Stimulated activated naive CD8-positive, alpha-beta T cell treated with anti-CD3 and anti-CD28 coated beads, Interleukin-15, Interleukin-2, amounts not matched to agents 100 ng/mL and 50 ng/mL, for 24 hours (primary cell): ENCODE results near the gene OSBPL5.

Source experiments
- H3K27ac Mint-ChIP-seq: one replicate; pipeline ENCODE4 v1.8.0; 2021; ENCODE audit warnings: mild to moderate bottlenecking, mixed read lengths
- H3K27me3 Mint-ChIP-seq: one replicate; pipeline ENCODE4 v1.8.0; 2021; ENCODE audit warnings: mixed read lengths
- H3K36me3 Mint-ChIP-seq: one replicate; pipeline ENCODE4 v1.8.0; 2021; ENCODE audit warnings: low read depth, mixed read lengths
- H3K4me1 Mint-ChIP-seq: one replicate; pipeline ENCODE4 v1.8.0; 2021; ENCODE audit warnings: low read depth, mixed read lengths
- H3K4me3 Mint-ChIP-seq: one replicate; pipeline ENCODE4 v1.8.0; 2021; ENCODE audit warnings: mild to moderate bottlenecking, mixed read lengths
- H3K9me3 Mint-ChIP-seq: one replicate; pipeline ENCODE4 v1.8.0; 2021; ENCODE audit warnings: mixed read lengths

Gene OSBPL5

DNA sequence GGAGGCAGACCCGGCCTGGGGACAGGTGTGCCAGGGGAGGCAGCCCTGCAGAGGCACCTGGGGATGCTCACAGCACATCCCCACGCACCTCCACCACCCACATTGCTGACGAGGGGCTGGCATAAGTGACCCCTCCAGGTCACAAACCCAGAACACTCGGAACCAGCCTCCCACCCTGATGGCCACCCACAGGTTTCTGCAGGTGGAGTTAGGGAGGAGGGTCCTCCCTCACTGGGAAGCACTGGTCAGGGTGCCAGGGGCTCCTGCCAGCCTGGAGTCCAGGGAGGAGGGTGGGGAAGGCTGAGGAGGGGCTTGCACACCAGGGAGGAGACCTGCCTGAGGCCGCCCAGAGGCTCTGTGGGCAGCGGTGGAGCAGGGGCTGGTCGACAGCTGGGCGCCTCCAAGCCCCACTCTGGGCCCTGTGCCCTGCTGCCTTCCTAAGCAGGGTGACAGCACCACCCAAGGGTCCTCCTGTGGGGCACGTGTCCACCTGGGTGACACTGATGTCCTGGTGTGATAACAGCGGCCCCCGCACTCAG lies 56.9 kb downstream of the OSBPL5 start:
- Mint-ChIP-seq H3K27me3 (no peaks in the 10 kb centered on the region), H3K9me3 (no peaks in the 10 kb centered on the region), H3K4me3 (no peak overlapping the region), H3K27ac (no peak overlapping the region), H3K4me1 (no peaks in the 10 kb centered on the region), H3K36me3 (no peaks in the 10 kb centered on the region)

DNA sequence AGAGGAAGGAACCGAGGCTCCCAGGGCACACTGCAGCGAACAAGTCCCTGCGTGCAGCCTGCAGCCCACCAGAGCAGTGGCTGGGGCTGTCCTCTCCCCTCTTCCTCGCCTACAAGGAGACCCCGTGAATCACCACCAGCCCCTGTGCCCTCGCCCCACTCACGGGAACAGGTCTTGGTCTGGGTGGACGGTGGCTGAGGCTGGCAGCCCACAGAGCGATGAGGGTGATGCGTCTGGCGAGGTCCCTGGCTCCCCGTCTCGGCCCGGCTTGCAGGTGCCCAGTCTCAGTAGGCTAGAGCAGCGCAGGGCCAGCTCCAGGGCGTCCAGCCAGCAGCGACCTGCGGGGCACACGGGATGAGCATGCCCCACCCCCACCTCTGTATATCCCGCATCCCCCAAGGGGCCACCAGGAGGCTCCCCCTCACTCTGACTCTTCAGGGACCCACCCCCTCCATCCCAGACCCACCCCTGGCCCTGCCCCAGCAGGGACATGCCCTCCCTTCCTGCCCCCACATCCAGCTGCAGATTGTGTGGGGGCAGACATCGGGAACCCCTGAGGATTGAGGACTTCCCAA lies 57.4 kb downstream of the OSBPL5 start:
- H3K27ac Mint-ChIP-seq, result no peak overlapping the region
- no peaks in the 10 kb centered on the region for H3K36me3 Mint-ChIP-seq

DNA sequence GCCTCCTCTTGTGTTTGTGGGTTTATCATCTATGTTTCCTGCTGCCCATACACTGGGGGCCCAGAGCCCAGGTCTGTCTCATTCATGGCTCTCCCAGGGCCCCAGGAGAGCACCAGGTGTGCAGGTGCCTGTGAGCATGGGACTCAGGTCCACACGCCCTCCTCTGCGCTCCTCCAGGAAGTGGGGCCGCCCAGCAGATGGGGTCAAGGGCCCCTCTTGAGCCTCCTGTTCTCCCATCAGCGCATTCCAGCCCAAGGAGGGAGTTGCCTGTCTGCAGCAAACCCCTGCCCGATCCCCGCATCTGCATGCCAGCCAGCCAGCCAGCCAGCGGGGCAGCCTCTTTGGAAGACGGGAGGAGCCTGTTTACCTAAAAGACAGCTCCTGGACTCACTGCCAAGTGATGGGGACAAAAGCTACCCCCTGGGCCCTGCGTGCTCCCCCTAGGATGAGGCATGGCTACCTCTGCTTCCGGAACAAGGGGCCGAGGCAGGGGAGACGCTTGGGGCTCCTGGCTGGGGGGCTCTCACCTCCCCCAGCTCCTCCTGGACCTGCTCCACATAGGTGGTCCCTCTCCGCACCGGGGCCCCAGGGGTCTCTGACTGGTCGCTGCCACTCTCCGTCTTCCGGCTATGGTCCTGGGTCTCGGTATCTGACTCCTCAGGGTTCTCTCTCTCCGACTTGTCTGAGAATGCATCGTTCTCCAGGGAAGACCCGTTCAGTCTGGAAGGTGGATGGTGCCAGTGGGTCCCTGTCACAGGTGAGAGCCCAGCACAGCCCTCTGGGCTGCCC lies 58.2 kb downstream of the OSBPL5 start:
- Mint-ChIP-seq H3K4me3 (no peak overlapping the region), H3K36me3 (no peaks in the 10 kb centered on the region), H3K27me3 (no peaks in the 10 kb centered on the region)

More for the DNA sequence above, 57.4 kb downstream of the OSBPL5 start:
- Mint-ChIP-seq H3K27me3 (no peaks in the 10 kb centered on the region), H3K4me1 (no peaks in the 10 kb centered on the region), H3K4me3 (no peak overlapping the region), H3K9me3 (no peaks in the 10 kb centered on the region)

DNA sequence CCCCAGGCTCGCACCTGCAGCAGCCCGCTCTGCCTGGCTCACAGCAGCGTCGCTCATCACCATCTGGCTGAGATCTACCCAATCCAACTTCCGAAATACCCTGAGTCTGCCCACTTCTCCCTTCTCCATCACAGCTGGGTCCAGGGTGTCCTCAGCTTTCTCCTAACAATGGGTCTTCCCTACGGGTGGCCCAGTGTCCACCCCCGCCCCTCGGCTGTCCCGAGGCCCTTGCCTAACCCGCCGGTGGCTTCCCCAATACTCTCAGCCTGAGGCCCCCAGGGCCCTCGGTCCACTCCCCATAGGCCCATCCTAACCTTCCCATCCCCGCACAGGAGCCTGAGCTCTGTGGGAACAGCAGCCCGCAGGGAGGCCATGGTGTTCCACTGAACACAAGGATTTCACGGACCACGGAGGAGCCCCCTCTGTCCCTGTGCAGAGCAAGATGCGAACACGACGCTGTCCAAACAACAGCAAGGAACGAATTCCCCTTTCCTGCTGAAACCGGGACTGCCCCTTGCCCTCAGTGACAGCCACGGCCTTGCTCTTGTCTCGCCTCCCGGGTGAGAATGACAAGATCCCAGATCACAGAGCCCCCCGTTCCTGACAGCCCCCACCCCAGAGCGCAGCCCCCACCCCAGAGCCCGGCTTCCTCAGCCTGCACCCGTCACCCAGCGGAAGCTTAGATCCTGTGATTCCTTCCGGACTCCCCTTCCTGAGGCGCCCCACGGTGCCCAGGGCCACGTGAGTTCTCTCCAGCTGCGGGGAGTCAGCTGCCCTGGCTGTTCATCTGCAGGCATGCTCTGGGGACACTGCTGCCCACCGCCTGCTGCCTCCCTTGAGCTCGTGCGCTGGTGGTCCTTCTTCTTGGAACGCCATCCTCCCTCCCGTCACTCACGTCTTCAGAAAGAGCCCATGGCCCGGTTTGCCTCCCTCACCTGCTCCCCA lies 59.0 kb downstream of the OSBPL5 start:
- no peak overlapping the region for H3K4me3 Mint-ChIP-seq
- no peaks in the 10 kb centered on the region for H3K36me3 Mint-ChIP-seq
- H3K27ac Mint-ChIP-seq, result no peak overlapping the region
- H3K27me3 Mint-ChIP-seq, result no peaks in the 10 kb centered on the region
- H3K9me3 Mint-ChIP-seq, result no peaks in the 10 kb centered on the region
- no peaks in the 10 kb centered on the region for H3K4me1 Mint-ChIP-seq

More for the DNA sequence above, 58.2 kb downstream of the OSBPL5 start:
- Mint-ChIP-seq H3K4me1 (no peaks in the 10 kb centered on the region), H3K27ac (no peak overlapping the region), H3K9me3 (no peaks in the 10 kb centered on the region)

DNA sequence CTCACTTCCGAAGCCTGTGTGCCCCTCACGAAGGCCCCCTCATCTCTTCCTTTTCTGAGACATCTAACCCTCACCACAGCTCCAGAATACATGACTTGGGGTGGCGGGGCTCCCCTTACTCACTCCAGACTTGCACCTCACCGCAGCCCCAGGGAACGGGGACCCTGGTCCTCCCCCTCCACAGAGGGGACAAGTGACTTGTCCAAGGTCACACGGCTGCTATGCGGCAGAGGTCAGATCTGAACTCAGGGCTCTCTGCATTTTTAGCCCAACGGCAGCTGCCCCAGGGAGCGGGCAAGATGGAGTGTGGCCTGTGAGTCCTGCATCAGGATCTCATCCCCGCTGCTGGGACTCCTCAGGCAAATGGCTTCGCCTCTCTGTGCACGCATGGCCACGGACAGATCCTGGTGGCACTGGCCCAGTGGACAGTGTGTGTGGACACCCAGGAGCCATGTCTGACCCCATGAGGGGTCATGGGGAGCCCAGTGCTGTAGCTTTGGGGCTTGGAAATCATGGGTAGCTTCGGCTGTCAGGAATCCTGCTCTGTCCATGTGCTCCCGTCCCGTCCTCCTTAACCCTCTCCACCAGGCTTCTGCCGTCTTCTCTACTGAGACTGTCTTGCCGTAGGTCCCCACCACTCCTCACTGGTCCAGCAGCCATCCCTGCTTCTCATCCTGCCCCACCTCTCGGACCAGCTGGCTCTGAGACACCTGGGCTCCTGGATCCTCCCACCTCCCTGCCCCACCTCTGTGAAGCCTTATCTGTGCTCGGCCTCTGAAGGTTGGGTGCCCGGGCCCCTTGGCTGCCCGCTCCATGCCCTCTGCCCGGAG lies 59.9 kb downstream of the OSBPL5 start:
- H3K4me1 Mint-ChIP-seq, result no peaks in the 10 kb centered on the region
- H3K4me3 Mint-ChIP-seq, result no peak overlapping the region
- no peaks in the 10 kb centered on the region for H3K36me3 Mint-ChIP-seq
- no peak overlapping the region for H3K27ac Mint-ChIP-seq
- H3K27me3 Mint-ChIP-seq, result no peaks in the 10 kb centered on the region
- H3K9me3 Mint-ChIP-seq, result no peaks in the 10 kb centered on the region

DNA sequence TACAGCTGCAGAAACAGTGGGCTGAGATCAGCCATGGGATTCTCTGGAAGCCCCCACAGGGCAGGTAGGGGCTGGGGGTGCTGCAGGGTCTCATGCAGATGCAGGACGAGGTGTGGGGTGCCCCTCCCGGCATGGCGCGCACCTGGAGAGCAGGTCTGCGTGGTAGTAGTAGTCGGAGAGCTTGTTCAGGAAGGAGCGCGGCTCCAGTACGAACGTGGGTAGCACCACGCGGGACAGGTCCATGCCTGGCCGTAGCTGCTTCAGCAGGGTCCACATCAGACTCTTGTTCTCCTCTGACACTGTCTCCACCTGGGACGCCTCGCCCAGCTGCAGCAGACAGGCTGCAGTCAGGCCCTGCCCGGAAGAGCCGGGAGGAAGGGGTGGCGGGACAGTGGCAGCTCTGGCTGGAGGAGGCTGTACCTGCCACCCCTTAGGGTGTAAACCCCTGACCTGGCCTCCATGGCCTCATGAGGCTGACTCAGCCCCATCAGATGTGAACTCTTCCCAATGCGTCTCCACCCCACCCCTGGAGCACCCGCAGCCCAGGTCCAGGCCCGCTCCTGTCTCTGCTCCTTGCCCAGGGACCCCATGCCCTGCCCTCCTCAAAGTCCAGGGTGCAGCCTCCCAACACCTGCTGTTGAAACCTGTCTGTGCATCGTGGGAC lies 60.9 kb downstream of the OSBPL5 start:
- no peak overlapping the region for H3K27ac Mint-ChIP-seq
- peaks cover 4% of the 10 kb centered on the region for H3K4me1 Mint-ChIP-seq
- no peak overlapping the region for H3K4me3 Mint-ChIP-seq
- no peaks in the 10 kb centered on the region for H3K36me3 Mint-ChIP-seq
- H3K9me3 Mint-ChIP-seq, result no peaks in the 10 kb centered on the region
- H3K27me3 Mint-ChIP-seq, result no peaks in the 10 kb centered on the region

DNA sequence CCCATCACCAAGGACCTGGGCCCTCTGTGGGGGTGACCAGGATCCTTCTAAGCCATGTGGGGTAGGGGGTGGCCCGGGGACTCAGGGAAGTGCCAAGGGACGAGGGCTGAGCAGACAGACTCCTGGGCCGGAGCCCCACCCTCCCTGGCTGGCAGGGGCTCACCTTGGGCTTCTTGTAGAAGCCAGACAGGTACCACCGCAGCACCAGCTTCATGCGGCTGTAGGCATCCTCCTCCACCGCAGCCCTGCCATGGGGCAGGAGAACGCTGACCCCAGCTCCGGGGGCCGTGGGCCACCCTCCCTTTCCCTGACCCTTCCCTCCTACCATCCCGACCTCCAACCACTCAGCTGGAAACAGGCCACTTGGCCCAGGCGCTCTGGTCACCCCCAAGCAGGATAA lies 62.0 kb downstream of the OSBPL5 start:
- Mint-ChIP-seq H3K36me3 (no peaks in the 10 kb centered on the region), H3K27me3 (no peaks in the 10 kb centered on the region), H3K4me3 (no peak overlapping the region), H3K9me3 (no peaks in the 10 kb centered on the region), H3K4me1 (peaks cover 9% of the 10 kb centered on the region), H3K27ac (no peak overlapping the region)

DNA sequence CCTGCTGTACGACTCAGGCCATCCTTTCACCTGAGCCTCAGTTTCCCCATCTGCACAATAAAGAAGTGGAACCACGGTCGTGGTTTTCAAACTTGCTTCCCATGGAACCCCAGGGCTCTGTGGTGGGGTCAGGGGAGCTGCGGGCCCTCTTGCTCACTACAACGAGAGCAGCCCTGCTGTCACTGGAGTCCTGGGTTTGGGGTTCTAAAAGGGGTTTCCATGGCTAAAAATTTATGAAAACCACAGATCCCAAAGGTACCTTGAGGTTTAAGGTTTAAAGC lies 62.5 kb downstream of the OSBPL5 start:
- Mint-ChIP-seq H3K36me3 (no peaks in the 10 kb centered on the region), H3K4me3 (no peak overlapping the region), H3K9me3 (no peaks in the 10 kb centered on the region), H3K27ac (no peak overlapping the region), H3K4me1 (peaks cover 9% of the 10 kb centered on the region), H3K27me3 (no peaks in the 10 kb centered on the region)

DNA sequence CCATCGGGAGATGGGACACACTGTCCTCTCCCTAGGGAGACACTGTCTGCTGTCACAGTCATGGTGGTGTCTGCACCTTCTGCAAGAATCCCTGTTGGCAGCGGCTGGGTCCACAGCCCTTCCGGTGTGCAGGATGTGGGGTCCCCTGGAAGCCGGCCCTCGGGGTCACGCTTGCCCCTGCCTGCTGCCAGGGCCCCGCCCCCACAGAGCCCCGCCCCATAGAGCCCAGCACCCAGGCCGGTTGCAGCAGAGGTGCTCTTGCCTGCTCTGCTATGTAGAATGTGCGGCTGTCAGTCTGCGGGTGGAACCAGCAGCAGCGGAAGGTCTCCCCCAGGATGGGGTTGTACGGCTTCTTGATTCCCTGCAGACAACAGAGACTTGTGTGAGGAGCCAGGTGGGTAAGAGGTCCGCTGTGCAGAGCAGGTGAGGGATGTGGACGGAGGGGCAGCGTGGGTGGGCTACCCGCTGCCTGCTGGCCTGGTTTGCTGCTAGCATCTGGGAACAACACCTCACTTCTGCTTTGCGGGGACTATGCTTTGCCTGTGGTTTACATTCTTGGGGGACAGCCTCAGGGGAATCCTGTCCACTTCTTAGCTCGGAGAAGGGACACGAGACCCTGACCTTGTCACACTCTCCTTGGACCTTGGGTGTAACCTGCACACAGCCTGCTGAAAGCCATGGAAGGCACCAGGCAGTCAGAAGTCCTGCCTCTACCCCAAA lies 63.0 kb downstream of the OSBPL5 start:
- Mint-ChIP-seq H3K4me1 (peaks cover 9% of the 10 kb centered on the region), H3K27ac (no peak overlapping the region), H3K27me3 (no peaks in the 10 kb centered on the region), H3K36me3 (no peaks in the 10 kb centered on the region), H3K4me3 (no peak overlapping the region), H3K9me3 (no peaks in the 10 kb centered on the region)

DNA sequence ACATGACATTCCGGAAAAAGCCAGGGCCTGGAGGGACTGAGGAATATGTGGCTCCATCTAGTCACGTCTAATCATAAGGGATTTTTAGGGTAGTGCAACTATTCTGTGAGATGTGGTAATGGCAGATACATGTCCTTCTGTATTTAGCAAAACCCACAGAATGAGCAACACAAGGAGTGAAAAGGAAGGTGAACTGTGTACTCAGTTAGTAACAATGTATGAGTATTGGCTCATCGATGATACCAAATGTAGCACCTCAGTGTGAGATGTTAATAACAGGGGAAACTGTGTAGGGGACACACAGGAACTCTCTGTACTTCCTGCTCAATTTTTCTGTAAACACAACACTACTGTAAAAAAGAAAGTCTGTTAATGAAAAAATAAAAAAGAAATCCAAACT lies 65.9 kb downstream of the OSBPL5 start:
- H3K4me3 Mint-ChIP-seq, result no peak overlapping the region
- peaks cover 9% of the 10 kb centered on the region for H3K4me1 Mint-ChIP-seq
- no peaks in the 10 kb centered on the region for H3K27me3 Mint-ChIP-seq
- H3K9me3 Mint-ChIP-seq, result no peaks in the 10 kb centered on the region
- H3K36me3 Mint-ChIP-seq, result no peaks in the 10 kb centered on the region
- peak overlapping the region; percentile 17 for H3K27ac Mint-ChIP-seq

DNA sequence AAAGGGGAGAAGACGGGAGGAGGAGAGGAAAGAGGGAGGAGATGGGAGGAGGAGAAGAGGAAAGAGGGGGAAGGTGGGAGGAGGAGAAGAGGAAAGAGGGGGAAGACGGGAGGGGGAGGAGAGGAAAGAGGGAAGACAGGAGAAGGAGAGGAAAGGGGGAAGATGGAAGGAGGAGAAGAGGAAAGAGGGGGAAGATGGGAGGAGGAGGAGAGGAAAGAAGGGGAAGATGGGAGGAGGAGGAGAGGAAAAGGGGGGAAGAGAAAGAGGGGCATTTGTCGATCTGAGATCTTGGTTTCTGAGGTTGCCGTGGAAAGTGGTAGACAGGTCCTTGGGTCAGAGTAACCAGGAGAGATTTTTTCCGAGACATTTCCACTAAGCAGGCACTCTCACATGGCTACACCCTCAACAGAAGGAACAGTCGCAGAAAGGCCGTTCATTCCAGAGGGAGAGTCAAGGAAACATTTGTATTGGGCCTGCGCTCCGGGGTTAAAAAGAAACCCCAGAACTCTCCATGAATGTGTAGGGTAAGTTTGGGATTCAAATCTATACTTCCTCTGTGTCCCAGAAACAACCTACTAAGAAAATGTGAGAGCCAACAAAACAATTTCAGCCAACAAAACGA lies 68.1 kb downstream of the OSBPL5 start:
- Mint-ChIP-seq H3K4me1 (peaks cover 9% of the 10 kb centered on the region), H3K27me3 (no peaks in the 10 kb centered on the region), H3K27ac (no peak overlapping the region), H3K36me3 (no peaks in the 10 kb centered on the region), H3K9me3 (no peaks in the 10 kb centered on the region), H3K4me3 (no peak overlapping the region)

DNA sequence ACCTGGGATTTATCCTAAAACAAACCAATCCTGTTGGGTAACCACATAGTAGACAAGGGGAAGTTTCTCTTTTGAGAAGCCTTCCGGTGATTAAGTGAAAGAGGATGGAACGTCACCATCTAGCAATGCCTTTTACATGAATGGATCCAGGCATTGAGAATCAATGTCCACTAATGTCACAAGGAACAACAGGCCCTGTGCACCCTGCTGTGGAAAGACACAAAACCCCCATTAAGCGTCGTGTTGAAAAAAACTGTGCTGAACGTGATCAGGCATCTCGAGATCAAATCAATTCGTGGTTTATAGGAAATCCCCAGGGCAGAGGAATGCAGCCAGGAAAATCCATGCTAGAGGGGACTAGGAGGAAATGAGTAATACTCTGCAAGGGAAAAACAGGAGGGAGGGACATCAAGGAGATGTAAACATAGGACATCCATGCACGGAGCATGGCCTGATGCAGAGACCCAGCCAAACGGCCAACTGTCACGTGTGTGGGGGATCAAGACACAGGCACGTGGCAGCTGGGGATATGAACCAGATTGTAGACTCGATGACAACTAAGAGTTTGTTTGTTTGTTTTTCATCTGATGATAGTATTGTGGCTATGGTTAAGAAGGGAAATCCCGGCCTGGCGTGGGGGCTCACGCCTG lies 69.3 kb downstream of the OSBPL5 start:
- H3K4me3 Mint-ChIP-seq, result no peak overlapping the region
- no peaks in the 10 kb centered on the region for H3K27me3 Mint-ChIP-seq
- no peak overlapping the region for H3K27ac Mint-ChIP-seq
- peaks cover 9% of the 10 kb centered on the region for H3K4me1 Mint-ChIP-seq
- H3K9me3 Mint-ChIP-seq, result no peaks in the 10 kb centered on the region
- no peaks in the 10 kb centered on the region for H3K36me3 Mint-ChIP-seq
